NCI-H146 treated with DMSO at 0.1 percent for 48 hours (cell line): ENCODE data around the gene FBXW7.
A peak's percentile ranks its signal among the peaks of the same experiment; 100 is the strongest.

Experiments
- DNase-seq: peaks from one replicate; lab custom pipeline; 2025; ENCODE audit not compliant: unreplicated experiment; lab: John Stamatoyannopoulos, UW

Gene FBXW7

GRCh38 chr4:152434011-152434410 is 101.9 kb downstream of the FBXW7 start:
- no peak for DNase-seq

DNA sequence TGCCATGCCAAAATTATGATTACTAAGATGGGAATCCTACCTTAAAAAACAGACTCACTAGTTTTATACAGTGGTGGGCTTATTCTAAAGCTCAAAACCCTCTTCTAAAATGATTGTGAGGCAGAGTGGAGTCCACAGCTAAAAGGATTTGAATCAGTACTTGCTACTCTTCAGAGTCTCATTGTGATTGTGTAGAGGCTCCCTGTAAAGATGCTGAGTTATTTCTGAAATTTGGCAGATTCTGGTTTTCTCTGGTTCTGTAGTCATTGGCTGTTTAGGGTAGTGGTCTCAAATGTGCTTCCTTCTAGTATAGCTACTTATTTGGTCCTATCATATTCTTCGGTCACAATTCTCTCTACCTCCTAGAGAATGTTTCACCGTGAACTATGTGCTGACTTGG is 104.1 kb downstream of the FBXW7 start:
- DNase-seq: no peak

DNA sequence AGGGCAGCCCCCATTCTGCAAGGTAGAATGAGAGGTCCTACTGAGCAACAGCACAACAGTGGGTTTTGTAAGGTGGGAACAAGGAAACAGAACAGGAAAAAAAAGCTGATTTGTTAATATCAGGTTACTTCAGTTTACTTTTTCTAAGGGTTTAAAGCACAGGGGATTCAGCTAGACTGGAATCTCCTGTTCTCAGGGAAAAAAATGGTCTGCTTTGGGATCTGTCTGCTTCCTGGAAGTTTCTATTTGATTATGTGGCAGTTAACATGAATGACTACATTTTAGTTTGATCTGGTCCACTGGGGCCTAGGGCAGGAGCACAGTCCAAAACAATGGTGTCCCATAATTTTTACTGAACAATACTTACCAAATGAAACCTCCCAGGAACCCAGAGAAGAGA is 104.6 kb downstream of the FBXW7 start:
- DNase-seq: no peak

GRCh38 chr4:152430507-152430906 is 105.4 kb downstream of the FBXW7 start:
- no peak for DNase-seq

- no peak for DNase-seq
Observed at GRCh38 chr4:152427981-152428380, 107.9 kb downstream of the FBXW7 start.

DNA sequence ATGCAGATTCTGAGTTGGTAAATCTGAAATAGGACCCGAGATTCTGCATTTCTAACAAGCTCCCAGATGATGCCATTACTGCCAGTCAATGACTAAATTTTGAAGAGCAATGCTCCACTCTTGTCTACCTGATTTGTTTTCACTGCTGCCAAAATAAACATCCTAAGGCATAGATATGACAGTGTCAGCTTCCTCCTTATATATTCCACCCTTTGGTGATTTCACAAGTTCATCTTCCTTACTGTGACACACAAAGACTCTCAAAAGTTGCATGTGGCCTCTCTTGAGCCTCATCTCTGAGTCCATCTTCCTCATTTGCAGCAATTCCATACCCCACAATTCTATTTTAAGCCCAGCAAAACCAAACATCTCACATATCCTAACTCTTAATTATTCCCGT is 110.9 kb downstream of the FBXW7 start:
- no peak for DNase-seq

DNA sequence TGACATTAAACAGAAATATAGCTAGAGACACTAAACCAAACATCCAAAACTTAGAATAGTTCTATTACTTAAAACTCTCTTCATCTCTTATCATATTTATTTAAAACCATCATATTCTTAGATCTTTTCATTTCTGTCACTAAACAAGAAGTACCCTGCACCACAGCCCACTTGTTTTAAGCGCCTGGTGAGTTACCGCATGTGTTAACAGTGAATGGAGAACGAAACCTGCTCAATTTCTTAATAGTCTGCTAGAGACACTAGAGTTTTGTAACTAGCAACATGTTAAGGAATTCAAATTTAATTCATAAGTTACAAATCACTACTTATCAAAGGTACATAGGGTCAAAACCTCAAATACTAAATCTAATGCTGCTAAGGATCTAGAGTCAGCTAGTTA is 111.5 kb downstream of the FBXW7 start:
- DNase-seq: no peak

- no peak for DNase-seq
Observed at GRCh38 chr4:152422817-152423320, 113.0 kb downstream of the FBXW7 start.

- DNase-seq: no peak
Observed at GRCh38 chr4:152421576-152421975, 114.3 kb downstream of the FBXW7 start.

DNA sequence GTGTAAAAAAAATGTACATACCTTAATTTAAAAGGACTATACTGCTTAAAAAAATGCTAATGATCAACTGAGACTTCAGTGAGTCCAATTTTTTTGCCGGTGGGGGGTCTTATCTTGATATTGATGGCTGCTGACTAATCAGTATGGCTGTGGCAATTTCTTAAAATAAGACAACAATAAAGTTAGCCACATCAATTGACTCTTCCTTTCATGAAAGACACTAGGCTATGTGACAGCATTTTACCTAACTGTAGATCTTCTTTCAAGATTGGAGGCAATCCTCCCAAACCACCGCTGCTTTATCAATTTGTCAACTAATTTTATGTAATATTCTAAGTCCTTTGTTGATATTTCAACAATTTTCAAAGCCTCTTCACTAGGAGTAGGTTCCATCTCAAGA is 116.1 kb downstream of the FBXW7 start:
- DNase-seq: no peak

GRCh38 chr4:152417673-152418072 is 118.2 kb downstream of the FBXW7 start:
- DNase-seq: no peak

DNA sequence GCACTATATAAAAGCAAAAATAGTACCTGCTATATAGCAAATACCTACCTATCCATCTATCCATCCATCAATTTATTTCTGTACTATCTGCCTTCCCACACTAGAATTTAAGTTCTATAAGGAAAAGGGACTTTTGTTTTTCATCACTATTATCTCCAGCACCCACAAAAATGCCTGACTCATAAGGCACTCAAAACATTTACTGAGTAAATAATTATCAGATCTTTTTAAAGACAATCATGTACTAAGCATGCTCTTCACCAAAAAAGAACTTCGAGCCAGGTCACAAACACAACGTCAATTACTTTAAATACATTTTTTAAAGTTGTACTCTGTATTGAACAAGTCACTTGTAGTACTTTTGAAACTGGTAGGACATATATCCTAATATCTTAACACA is 119.9 kb downstream of the FBXW7 start:
- no peak for DNase-seq

DNA sequence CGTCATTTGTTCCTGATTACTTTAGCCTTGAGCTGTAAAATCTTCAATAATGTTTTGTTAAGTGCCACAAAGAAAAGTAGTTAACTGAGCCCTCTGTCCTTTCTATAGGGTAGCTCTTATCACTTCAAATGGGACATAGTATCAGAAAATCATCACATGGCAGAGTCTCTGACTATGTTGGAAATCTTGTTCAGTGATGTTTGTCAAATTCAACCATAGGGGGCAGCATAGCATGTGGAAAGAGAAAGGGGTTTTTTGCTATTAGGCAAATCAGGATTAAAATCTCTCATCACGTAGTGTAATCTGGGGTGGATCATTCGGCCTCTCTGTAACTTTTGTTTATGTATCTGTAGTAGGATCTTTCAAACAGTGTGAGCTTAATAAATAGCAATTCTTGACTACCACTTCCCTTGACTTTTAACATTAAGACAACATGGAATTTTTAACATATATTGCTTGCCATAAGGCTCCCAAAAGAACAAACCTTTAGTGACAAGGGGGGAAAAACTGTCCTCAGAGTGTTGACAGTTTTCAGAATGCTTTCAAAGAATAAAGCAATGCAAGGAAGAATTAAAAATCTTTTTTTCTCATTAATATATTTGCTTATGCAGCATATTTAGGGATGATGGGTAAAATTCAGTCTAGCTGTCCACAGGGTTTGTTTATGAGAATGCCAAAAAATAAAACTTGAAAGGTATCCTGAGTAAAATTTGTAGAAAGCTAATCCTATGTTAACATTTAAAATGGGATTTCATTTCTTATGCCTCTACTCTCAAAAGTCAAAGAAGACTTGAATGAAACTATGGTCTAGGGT is 127.2 kb downstream of the FBXW7 start:
- no peak for DNase-seq

DNA sequence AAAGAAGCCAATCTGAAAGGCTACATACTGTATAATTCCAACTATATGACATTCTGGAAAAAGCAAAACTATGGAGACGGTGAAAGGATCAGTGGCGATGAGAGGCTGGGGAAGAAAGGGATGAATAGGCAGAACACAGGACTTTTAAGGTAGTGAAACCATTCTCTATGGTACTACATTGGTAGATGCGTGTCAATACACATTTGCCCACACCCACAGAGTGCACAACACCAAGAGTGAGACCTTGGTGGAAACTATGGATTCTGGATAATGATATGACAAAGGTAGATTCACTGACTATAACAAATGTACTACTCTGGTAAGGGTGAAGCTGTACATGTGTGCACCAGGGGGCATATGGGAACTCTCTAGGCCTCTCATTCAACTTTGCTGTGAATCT is 134.5 kb downstream of the FBXW7 start:
- no peak for DNase-seq

- no peak for DNase-seq
Observed at GRCh38 chr4:152399246-152399645, 136.6 kb downstream of the FBXW7 start.

- peak; percentile 12 for DNase-seq
Observed at GRCh38 chr4:152398060-152398459, 137.8 kb downstream of the FBXW7 start.

- DNase-seq: no peak
Observed at GRCh38 chr4:152394791-152395190, 141.1 kb downstream of the FBXW7 start.

GRCh38 chr4:152392079-152392478 is 143.8 kb downstream of the FBXW7 start:
- DNase-seq: no peak

DNA sequence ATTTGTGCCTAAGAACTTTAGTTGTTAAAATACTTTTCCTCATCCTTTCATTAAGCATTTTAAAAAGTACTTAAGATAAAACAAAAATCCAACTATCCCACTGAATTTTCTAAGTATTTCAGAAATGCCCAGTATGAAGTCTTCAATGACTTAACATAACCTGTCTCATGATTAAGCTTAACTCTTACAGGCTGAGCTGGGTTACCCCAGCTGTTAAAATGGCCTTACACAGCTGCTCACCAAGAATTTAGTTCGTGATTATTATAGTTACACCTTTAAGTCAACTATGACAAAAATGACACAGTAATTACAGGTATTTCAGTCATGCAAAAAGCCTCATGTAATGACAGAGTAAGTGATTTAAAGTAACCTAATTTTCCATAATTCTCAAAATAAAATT is 145.7 kb downstream of the FBXW7 start:
- DNase-seq: no peak

- DNase-seq: no peak
Observed at GRCh38 chr4:152389359-152389758, 146.5 kb downstream of the FBXW7 start.

DNA sequence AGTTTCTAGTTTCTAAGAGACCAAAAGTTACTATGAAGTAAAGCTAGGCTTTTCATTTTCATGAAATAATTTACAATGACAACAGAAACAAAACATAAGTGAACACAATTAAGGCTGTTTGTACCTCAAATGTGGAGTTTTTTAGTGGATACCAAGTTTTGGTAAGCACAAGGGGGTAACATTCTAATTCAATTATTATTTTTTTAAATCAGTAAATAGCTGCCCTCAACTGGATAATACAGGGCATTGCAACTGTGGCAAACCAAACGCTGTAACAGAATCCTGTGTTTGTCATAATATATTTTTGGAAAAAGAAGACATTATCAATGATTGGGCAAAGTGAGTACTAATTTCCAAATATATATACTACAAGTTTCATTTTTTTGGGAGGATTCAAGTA is 150.3 kb downstream of the FBXW7 start:
- DNase-seq: no peak

- no peak for DNase-seq
Observed at GRCh38 chr4:152382057-152382785, 153.7 kb downstream of the FBXW7 start.
